ENCODE results near the gene SGCE.

- no peak for TF ChIP-seq CTCF (IDR thresholded peaks at IDR 0.05)
- TF ChIP-seq EZH2 (IDR thresholded peaks at IDR 0.05): no peak
- no peak for TF ChIP-seq EZH2phosphoT487 (IDR thresholded peaks at IDR 0.05)
These were observed 80.3 kb downstream of the SGCE start for GRCh38 chr7:94575646-94576045.

Measured in neural progenitor cell (in vitro differentiated cells).